ENCODE data around the gene SLC16A4.

GRCh38 chr1:110355321-110355720, 35.5 kb downstream of the SLC16A4 start:
- TF ChIP-seq CTCF (IDR thresholded peaks at IDR 0.05; ENCODE audit: poor library complexity) (no peak), EZH2phosphoT487 (IDR thresholded peaks at IDR 0.05; ENCODE audit: low read depth, severe bottlenecking, unreplicated experiment) (no peak), EZH2 (IDR thresholded peaks at IDR 0.05; ENCODE audit: borderline replicate concordance) (no peak)

Data from hepatocyte (in vitro differentiated cells).